Stimulated activated CD4-positive, alpha-beta T cell treated with anti-CD3 and anti-CD28 coated beads, Interleukin-4, amount 100 ng/mL, for 1 hour (primary cell): Measurements from ENCODE around the gene PIEZO2.
"Not testable (repeated sequence)": the region's sequence is repeated elsewhere in the genome, so short reads cannot be mapped to it uniquely, and the experiment has no call there.

ENCODE experiments used
- DNase-seq: peaks from one replicate; pipeline ENCODE4 v3.0.0-alpha.2; 2020

Gene PIEZO2

GRCh38 chr18:11149441-11150270 lies at the start of gene PIEZO2:
Gene PIEZO2, minus strand, starts transcription at chr18:11149569. Its CDS starts 981 bp downstream, at chr18:11148588.
- no peak for DNase-seq

GRCh38 chr18:11183637-11184036 lies 34.3 kb upstream of the PIEZO2 start:
- DNase-seq: no peak

- DNase-seq: not testable (repeated sequence)
Measured at GRCh38 chr18:11181629-11182028, 32.3 kb upstream of the PIEZO2 start.

GRCh38 chr18:11179959-11180519 lies 30.7 kb upstream of the PIEZO2 start:
- no peak for DNase-seq

DNA sequence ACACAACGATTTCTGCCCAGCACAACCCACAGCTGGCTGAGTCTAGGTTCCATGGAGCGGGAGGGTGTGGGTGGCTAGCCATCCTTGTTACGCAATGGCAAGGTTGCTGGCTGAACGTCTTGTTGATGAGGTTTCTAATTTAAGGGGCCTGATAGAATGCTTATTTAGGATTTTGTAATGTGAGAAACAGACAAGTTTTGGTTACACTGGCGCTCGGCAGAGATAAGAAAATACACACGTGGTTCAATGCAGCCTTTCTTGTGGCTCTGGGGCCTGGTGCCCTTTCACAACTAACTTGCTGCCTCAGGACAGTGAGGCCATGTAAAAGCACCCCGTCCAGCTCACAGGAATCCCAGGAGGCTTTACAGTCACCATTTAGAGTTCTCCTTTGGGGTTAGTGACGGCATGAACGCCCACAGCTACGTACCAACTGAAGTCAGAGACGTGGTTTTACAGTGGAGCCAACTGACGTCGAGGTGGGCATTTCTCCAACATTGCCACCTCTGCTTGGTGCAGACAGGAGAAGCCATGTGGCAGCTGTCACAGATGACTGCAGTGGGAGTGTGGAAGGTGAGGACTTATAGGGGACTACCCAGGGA lies 29.7 kb upstream of the PIEZO2 start:
- no peak for DNase-seq

- DNase-seq: no peak
Measured at GRCh38 chr18:11177382-11177781, 28.0 kb upstream of the PIEZO2 start.

DNA sequence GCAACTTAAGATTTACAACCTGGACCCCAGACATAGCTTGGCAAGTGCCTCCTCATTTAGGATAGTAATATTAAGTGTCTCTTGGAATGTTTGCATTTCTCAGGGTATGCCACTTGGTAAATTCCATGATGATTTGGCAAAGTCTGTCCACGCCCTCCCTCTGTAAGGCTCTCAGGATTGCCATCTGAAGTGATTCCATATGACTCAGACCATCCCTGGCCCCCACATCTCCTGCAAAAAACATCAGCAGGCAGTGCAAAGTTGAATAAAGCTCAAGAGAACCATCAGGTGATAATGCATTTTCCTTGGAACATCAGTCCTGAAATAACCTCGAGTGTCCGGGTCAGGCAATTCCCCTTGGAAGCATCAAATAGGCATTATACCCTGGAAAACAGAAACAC lies 27.1 kb upstream of the PIEZO2 start:
- no peak for DNase-seq

DNA sequence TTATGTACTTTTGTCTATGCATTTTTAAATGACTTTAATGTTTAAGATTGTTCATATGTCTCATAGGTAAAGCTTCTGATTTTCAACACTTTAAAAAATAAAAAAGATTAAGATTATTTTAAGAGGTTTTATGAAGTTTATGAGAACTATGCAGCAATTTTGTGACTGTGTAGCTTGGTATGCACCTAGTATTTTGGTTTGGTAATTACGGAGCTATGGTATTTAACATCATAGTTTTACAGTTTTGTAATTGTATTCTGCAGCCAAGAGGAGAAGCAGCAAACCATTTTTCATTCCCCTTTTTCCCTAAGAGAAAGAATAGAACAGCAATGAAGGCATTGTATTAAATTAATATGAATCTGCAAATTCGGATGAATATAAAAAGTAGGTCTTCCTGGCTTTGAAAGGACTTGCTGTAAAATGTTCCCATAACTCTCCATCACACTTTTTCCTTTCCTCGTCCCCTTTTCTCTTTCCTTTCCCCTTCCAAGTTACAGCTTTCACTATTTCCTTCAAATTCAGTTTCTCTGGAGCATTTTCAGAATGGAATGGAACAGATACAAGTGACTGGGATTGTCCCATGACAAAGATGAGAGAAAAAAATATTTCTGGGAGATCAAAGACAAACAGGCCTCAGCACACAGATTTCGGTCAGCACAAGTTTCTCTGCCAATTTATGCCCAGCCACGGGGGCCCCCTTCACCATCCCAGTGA lies 26.1 kb upstream of the PIEZO2 start:
- no peak for DNase-seq

DNA sequence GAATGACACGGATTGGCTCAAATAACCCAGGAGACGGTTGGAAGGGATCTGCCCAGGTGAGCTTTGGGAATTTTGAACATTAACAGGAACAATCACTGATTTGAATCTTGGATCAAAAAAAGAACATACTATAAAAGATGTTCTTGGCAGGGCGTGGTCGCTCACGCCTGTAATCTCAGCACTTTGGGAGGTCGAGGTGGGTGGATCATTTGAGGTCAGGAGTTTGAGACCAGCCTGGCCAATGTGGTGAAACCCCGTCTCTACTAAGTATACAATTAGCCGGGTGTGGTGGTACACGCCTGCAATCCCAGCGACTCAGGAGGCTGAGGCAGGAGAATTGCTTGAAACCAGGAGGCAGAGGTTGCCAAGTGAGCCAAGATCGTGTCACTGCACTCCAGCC lies 24.8 kb upstream of the PIEZO2 start:
- not testable (repeated sequence) for DNase-seq

DNA sequence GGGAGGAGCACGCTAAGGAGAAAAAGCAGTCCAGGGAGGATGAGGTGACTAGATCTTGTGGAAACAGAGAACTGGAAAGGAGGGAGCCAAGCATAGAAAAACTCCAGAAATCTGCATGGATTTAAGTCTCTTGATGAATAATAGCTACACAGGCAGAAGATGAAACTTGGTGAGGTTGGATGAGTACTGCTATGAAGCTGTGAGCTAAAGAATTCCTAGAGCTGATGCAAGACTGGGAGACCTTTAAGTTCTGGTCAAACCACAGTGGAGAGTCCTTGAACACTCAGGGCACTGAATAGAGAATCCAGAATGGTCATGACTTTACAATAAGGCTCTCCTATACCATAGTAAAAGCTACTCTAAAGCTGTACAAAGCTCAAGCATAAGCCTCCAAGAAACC lies 18.4 kb upstream of the PIEZO2 start:
- no peak for DNase-seq

DNA sequence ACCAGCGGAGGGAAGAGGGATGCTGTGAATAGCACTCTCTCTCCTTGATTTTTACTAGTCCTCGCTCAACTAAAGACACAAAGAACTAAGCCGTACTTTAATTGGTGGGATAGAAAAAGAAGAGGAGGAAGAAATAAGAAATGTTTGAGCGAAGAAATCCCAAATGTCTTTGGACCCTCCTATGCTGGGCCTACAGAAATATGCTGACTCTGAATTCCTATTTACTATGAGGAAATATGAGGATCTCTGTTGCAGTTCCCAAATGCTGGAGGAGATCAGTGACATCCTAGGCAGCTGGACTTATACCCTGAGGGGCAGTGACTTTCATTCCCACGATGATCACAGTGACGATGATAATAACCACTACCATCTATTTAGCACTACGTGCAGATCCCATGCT lies 16.6 kb upstream of the PIEZO2 start:
- DNase-seq: no peak

GRCh38 chr18:11165138-11165537 lies 15.8 kb upstream of the PIEZO2 start:
- DNase-seq: no peak

- DNase-seq: no peak
Measured at GRCh38 chr18:11163665-11164064, 14.3 kb upstream of the PIEZO2 start.

- DNase-seq: no peak
Measured at GRCh38 chr18:11162889-11163288, 13.5 kb upstream of the PIEZO2 start.

DNA sequence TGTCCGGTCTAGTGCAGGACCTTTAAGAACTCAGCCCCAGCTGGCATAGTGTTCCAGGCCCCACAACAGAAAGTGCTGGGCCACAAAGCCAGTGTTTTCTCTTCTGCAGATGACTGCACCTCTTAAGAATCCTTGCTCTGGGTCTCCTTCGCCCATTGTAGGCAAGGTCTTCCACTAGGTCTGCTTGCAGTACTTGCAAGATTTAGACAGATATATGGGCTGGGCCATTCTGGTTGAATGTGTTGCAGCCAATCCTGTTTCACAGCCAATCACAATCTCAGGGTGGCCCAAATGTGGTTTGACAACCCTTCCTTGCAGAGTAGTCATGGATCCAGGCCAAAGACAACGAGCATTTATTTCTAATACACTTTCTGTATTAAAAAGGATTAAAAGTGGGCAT lies 13.1 kb upstream of the PIEZO2 start:
- DNase-seq: no peak

GRCh38 chr18:11160313-11160712 lies 10.9 kb upstream of the PIEZO2 start:
- DNase-seq: no peak

DNA sequence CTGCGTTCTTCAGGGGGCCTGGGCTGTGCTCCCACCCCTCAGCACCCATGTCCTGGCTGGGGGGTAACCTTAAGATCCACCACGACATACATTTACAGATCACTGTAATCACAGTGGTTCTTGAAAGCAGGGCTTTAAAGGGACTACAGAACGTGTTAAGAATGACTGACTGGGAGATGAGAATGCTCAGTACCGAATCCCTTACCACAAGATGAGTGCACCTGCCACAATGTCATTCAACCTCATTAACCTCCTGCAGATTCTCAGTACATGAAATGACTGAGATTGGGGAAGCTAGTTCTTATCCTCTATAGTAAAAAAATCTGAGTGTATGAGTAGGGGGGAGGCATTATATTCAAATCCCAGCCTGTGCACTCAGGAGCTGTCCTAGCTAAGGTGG lies 10.5 kb upstream of the PIEZO2 start:
- DNase-seq: no peak

DNA sequence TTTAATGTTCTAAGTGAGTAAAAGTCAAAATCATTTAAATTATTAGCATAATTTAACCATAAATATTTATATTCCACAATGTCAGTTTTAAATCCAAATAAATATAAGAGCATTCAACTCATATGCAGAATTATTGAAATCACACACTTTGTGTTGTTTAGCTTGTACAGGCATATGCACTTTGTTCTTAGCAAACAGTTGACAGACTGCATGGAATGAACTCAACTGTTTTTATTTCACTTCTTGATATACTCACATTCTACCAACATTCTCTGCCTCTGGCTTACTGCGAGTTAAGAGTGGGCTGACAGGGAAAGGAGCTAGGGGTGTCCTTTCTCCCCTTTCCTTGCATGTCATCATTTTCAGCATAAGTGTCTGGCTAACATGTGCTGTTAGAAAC lies 7.6 kb upstream of the PIEZO2 start:
- DNase-seq: no peak

DNA sequence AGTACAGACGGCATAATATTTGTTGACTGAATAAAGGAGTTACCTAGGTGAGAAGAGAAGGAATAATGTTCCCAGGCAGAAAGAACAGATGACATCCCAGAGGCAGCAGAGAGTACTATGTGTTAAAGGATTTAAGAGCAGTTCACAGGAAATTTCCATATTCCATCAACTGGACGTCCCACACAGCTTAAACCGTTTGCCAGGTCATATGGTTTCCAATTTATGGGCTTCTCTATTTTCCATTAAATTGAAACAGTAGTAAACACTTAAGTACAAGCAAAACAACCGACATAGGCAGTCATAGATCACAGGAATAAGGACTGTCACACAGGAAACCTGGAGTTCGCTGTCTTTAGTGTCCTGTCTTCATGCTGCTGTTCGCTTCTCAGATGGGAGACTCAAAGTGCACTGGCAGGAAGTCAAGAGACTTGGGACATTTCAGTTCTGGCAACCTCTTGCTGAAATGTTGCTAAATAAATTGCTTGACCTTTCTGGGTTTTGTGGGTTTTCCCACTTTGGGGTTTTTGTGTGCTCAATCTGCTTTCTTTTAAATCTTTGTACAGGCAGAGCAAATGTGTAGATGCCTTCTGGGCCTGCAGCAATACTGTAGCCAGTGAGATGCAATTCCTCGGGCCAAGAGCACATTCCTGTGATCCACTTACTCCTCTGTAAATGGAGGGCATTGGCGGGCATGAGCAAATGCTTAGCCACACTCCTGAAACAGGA lies 5.8 kb upstream of the PIEZO2 start:
- DNase-seq: no peak

- no peak for DNase-seq
Measured at GRCh38 chr18:11154368-11154989, 5.1 kb upstream of the PIEZO2 start.

DNA sequence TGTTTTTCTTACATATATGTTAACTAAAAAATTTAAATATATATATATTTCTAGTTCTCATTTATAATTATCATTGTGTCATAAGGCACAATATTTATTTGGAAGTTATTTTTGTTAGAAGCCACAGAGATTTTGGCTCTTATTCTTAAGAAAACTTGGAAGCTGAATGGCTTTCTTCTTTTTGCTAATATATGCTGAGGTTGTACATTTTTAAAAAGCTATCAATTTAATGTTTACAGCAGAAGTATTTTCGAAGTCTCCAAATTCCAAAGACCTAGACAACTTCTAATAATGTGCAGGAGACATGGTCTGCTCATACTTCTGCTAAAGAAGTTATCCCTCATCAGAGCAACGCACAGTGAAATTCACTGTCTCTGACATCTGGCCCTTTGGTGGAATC lies 3.7 kb upstream of the PIEZO2 start:
- no peak for DNase-seq

GRCh38 chr18:11150271-11150615 lies 874 bp upstream of the PIEZO2 start:
- no peak for DNase-seq
